HEK293T (cell line): ENCODE data around the gene GAB1.

Source experiments
- BHLHE40 ChIP-seq: fragments of 450-650 bp; IDR thresholded peaks from 2 replicates; pipeline ENCODE4 v1.6.1; 2016; ENCODE audit warnings: mild to moderate bottlenecking, moderate library complexity, borderline replicate concordance
- CTBP1 ChIP-seq: fragments of 450-650 bp; IDR thresholded peaks from 2 replicates; pipeline ENCODE4 v1.6.1; 2016; ENCODE audit warnings: borderline replicate concordance
- ELF4 ChIP-seq: fragments of 450-650 bp; IDR thresholded peaks from 2 replicates; pipeline ENCODE4 v1.6.1; 2017; ENCODE audit warnings: antibody characterized with exemption
- FOXA1 ChIP-seq: fragments of 450-650 bp; IDR thresholded peaks from 2 replicates; pipeline ENCODE4 v1.6.1; 2016; ENCODE audit warnings: mild to moderate bottlenecking
- FOXK2 ChIP-seq: fragments of 450-650 bp; IDR thresholded peaks from 2 replicates; pipeline ENCODE4 v1.6.1; 2016; ENCODE audit warnings: mild to moderate bottlenecking
- FOXM1 ChIP-seq: fragments of 450-650 bp; IDR thresholded peaks from 2 replicates; pipeline ENCODE4 v1.6.1; 2017; ENCODE audit warnings: mild to moderate bottlenecking, borderline replicate concordance
- HDGF ChIP-seq: fragments of 450-650 bp; IDR thresholded peaks from 2 replicates; pipeline ENCODE4 v1.6.1; 2017; ENCODE audit warnings: antibody characterized with exemption, borderline replicate concordance
- PKNOX1 ChIP-seq: fragments of 450-650 bp; IDR thresholded peaks from 2 replicates; pipeline ENCODE4 v1.6.1; 2016
- SP1 ChIP-seq: fragments of 450-650 bp; IDR thresholded peaks from 2 replicates; pipeline ENCODE4 v1.6.1; 2017
- SUZ12 ChIP-seq: fragments of 450-650 bp; IDR thresholded peaks from 2 replicates; pipeline ENCODE4 v1.6.1; 2016; ENCODE audit warnings: mild to moderate bottlenecking

GRCh38 chr4:143377611-143378099 is 41.0 kb downstream of the GAB1 start:
- TF ChIP-seq HDGF (no peak), SP1 (no peak), FOXA1 (no peak), PKNOX1 (no peak), CTBP1 (no peak), FOXM1 (no peak), BHLHE40 (no peak), FOXK2 (no peak), SUZ12 (no peak), ELF4 (no peak)
